ENCODE results near the gene GAGE10.
A peak's percentile ranks its signal among the peaks of the same experiment; 100 is the strongest.
"Not testable (repeated sequence)": the region's sequence is repeated elsewhere in the genome, so short reads cannot be mapped to it uniquely, and the experiment has no call there.

GAGE10 gene

GRCh38 chrX:49287665-49288064 is 15.8 kb upstream of the GAGE10 start:
- H3K36me3 Mint-ChIP-seq (ENCODE audit: low read depth), result no peaks in the 10 kb centered on the region
- peaks cover 30% of the 10 kb centered on the region for H3K4me1 Mint-ChIP-seq (ENCODE audit: low read depth)
- H3K27me3 Mint-ChIP-seq, result peaks cover 36% of the 10 kb centered on the region
- DNase-seq, result peak; percentile 14
- H3K4me3 Mint-ChIP-seq, result no peak overlapping the region
- H3K9me3 Mint-ChIP-seq, result no peaks in the 10 kb centered on the region
- H3K27ac Mint-ChIP-seq, result peak overlapping the region; percentile 34

- H3K4me1 Mint-ChIP-seq (ENCODE audit: low read depth), result peaks cover 30% of the 10 kb centered on the region
- H3K27me3 Mint-ChIP-seq, result peaks cover 35% of the 10 kb centered on the region
- no peak overlapping the region for H3K27ac Mint-ChIP-seq
- no peaks in the 10 kb centered on the region for H3K9me3 Mint-ChIP-seq
- no peak for DNase-seq
- H3K4me3 Mint-ChIP-seq, result no peak overlapping the region
- no peaks in the 10 kb centered on the region for H3K36me3 Mint-ChIP-seq (ENCODE audit: low read depth)
These were observed 13.2 kb upstream of the GAGE10 start for GRCh38 chrX:49290215-49290614.

DNA sequence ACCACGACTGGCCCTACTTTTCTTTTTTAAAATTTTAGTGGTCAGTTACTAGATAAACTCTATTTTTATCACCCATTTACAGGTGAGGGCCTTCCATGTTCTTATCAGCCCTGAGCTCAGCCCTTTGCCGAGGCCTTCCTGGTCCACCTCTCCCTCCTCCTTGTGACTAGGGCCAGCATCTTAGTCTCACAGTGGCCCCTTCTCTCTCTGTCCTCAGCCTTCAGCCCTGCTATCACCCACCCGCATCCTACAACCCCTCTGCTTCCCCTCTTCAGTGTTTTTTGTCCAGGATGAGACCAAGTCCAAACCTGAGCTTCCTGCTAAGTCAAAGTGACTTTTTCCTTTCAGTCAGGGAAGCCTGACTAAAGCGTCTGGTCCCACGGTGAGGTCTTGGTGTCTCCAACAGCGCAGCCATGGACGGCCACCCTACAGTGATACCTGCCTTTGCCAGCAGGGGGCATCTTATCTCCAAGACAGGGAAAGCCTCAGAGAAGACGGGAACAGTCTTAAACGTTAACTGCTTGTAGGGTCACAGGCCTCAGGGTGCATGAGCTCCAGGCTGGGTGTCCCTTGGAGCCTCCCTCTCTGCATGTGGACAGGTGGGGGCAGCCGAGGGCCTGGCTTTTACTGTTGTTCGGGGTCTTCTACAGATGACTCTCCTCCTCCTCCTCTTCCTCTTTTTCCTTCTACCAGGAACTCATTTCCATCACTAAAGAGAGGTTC is 11.7 kb upstream of the GAGE10 start:
- H3K27ac Mint-ChIP-seq, result no peak overlapping the region

GRCh38 chrX:49292400-49293362 is 10.8 kb upstream of the GAGE10 start:
- Mint-ChIP-seq H3K4me1 (ENCODE audit: low read depth) (peaks cover 25% of the 10 kb centered on the region), H3K4me3 (no peak overlapping the region), H3K27ac (no peak overlapping the region), H3K36me3 (ENCODE audit: low read depth) (no peaks in the 10 kb centered on the region), H3K9me3 (no peaks in the 10 kb centered on the region), H3K27me3 (peaks cover 36% of the 10 kb centered on the region)
- no peak for DNase-seq

More for the DNA sequence above, 11.7 kb upstream of the GAGE10 start:
- Mint-ChIP-seq H3K4me3 (no peak overlapping the region), H3K36me3 (ENCODE audit: low read depth) (no peaks in the 10 kb centered on the region), H3K9me3 (no peaks in the 10 kb centered on the region), H3K4me1 (ENCODE audit: low read depth) (peaks cover 31% of the 10 kb centered on the region), H3K27me3 (peaks cover 42% of the 10 kb centered on the region)
- DNase-seq, result peak; percentile 80

DNA sequence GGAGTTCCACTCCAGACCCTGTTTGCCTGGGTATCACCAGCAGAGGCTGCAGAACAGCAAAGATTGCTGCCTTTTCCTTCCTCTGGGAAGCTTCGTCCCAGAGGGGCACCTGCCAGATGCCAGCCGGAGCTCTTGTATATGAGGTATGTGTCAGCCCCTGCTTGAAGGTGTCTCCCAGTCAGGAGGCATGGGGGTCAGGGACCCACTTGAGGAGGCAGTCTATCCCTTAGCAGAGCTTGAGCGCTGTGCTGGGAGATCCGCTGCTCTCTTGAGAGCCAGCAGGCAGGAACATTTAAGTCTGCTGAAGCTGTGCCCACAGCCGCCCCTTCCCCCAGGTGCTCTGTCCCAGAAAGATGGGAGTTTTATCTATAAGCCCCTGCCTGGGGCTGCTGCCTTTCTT is 4.2 kb upstream of the GAGE10 start:
- not testable (repeated sequence) for H3K4me3 Mint-ChIP-seq; H3K9me3 Mint-ChIP-seq; H3K36me3 Mint-ChIP-seq (ENCODE audit: low read depth); H3K4me1 Mint-ChIP-seq (ENCODE audit: low read depth); H3K27ac Mint-ChIP-seq; DNase-seq
- H3K27me3 Mint-ChIP-seq, result peaks cover 51% of the 10 kb centered on the region

- H3K9me3 Mint-ChIP-seq, result no peaks in the 10 kb centered on the region
- H3K27ac Mint-ChIP-seq, result no peak overlapping the region
- no peaks in the 10 kb centered on the region for H3K36me3 Mint-ChIP-seq (ENCODE audit: low read depth)
- H3K27me3 Mint-ChIP-seq, result peaks cover 52% of the 10 kb centered on the region
- peaks cover 2% of the 10 kb centered on the region for H3K4me1 Mint-ChIP-seq (ENCODE audit: low read depth)
- H3K4me3 Mint-ChIP-seq, result no peak overlapping the region
- DNase-seq, result no peak
These were observed 2.7 kb upstream of the GAGE10 start for GRCh38 chrX:49300703-49301102.

- not testable (repeated sequence) for DNase-seq; H3K36me3 Mint-ChIP-seq (ENCODE audit: low read depth); H3K27ac Mint-ChIP-seq; H3K4me3 Mint-ChIP-seq; H3K9me3 Mint-ChIP-seq
- peaks cover 26% of the 10 kb centered on the region for H3K27me3 Mint-ChIP-seq
- peaks cover 26% of the 10 kb centered on the region for H3K4me1 Mint-ChIP-seq (ENCODE audit: low read depth)
These were observed 4.3 kb downstream of the GAGE10 start for GRCh38 chrX:49307775-49308174.

DNA sequence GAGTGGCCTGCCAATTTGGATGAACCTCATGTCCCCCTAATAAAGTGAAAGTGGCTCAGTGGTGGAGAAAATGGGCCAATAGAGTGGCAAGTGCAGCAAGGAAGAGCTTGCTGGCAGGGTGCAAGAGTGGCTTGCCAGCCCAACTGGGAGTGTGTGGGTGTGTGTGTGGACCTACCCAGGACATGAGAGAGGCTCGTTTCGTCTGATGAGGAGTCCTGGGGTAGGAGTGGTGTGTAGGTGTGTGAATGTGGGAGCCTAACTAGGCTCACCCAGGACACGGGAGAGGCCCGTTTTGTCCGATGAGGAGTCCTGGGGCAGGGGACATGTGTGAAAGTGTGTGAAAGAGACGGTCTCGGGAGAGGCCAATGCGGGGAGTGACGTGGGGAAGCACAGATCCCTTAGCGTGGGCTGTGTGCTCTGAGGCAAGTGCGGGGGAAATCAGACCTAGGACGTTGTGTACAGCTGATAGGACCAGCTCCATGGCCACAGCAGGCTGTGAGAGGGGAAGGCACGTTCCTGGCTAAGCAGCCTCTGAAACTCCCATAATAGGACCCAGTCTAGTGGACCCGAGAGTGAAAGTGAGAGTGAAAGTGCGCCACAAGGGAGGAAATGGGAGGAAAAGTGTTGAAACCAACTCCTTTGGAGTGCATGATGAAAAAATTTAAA is 5.3 kb downstream of the GAGE10 start:
- no peaks in the 10 kb centered on the region for H3K9me3 Mint-ChIP-seq
- no peak for DNase-seq
- H3K4me3 Mint-ChIP-seq, result peak overlapping the region; percentile 70

DNA sequence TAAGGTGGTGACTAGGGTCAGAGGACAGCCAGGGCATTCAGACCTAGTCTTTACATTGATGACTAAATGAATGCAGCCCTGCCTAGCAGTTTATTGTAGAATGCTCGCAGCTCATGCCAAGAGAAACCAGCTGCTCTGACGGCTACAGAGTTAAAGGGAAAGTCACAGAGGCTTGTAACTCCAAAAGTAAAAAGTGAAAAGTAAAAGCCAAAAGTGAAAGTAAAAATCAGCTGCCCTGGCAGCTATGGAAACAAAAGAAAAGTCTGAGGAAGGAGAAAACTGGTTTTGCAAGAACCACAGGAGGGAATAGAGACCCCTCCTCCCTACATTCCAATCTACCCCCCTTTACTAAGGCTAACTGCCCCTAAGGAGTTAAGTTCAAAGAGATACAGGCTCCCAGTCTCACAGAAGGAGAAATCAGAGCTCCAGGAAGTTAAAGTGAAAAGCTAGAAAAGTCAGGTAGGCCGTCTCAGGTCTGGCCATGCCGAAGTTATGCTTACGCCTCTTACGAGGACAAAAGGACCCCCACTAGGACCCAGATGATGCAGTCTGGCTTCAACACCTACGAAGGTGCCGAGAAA is 6.0 kb downstream of the GAGE10 start:
- H3K36me3 Mint-ChIP-seq (ENCODE audit: low read depth), result no peaks in the 10 kb centered on the region
- H3K4me3 Mint-ChIP-seq, result peak overlapping the region; percentile 70
- no peak for DNase-seq
- peaks cover 26% of the 10 kb centered on the region for H3K4me1 Mint-ChIP-seq (ENCODE audit: low read depth)
- no peaks in the 10 kb centered on the region for H3K9me3 Mint-ChIP-seq
- H3K27me3 Mint-ChIP-seq, result peaks cover 11% of the 10 kb centered on the region
- peak overlapping the region; percentile 88 for H3K27ac Mint-ChIP-seq

More for the DNA sequence above, 5.3 kb downstream of the GAGE10 start:
- H3K27ac Mint-ChIP-seq, result peak overlapping the region; percentile 88
- H3K27me3 Mint-ChIP-seq, result peaks cover 17% of the 10 kb centered on the region
- no peaks in the 10 kb centered on the region for H3K36me3 Mint-ChIP-seq (ENCODE audit: low read depth)
- peaks cover 26% of the 10 kb centered on the region for H3K4me1 Mint-ChIP-seq (ENCODE audit: low read depth)

DNA sequence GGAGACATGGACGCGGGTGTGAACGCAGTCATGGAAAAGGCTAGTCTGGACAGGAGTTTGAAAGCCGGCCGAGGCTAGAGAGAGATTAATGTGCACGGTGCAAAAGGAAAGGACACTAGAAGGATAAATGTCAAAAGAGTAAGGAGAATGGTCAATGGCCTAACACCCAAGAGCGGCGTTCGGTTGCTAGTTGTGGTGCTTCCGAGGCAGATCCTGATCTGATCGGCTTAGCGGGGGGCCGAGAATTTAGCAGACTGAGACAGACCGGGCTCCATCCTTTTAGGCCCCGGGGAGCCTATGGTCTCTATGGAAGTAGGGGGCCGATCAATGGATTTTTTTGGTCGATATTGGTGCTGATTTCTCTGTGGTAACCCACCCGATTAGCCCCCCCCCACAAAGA is 6.9 kb downstream of the GAGE10 start:
- no peak for DNase-seq
- Mint-ChIP-seq H3K4me1 (ENCODE audit: low read depth) (peaks cover 26% of the 10 kb centered on the region), H3K36me3 (ENCODE audit: low read depth) (no peaks in the 10 kb centered on the region), H3K9me3 (no peaks in the 10 kb centered on the region), H3K27ac (peak overlapping the region; percentile 2), H3K4me3 (no peak overlapping the region), H3K27me3 (peaks cover 11% of the 10 kb centered on the region)

- no peaks in the 10 kb centered on the region for H3K9me3 Mint-ChIP-seq
- H3K27ac Mint-ChIP-seq, result no peak overlapping the region
- no peaks in the 10 kb centered on the region for H3K36me3 Mint-ChIP-seq (ENCODE audit: low read depth)
- DNase-seq, result no peak
- no peak overlapping the region for H3K4me3 Mint-ChIP-seq
- peaks cover 26% of the 10 kb centered on the region for H3K4me1 Mint-ChIP-seq (ENCODE audit: low read depth)
- H3K27me3 Mint-ChIP-seq, result peaks cover 11% of the 10 kb centered on the region
These were observed 8.7 kb downstream of the GAGE10 start for GRCh38 chrX:49312176-49312575.

- Mint-ChIP-seq H3K4me3 (no peak overlapping the region), H3K27me3 (peaks cover 5% of the 10 kb centered on the region), H3K9me3 (no peaks in the 10 kb centered on the region), H3K27ac (no peak overlapping the region), H3K4me1 (ENCODE audit: low read depth) (no peaks in the 10 kb centered on the region), H3K36me3 (ENCODE audit: low read depth) (no peaks in the 10 kb centered on the region)
- DNase-seq, result no peak
These were observed 12.6 kb downstream of the GAGE10 start for GRCh38 chrX:49316085-49316484.

GRCh38 chrX:49321737-49322136 is 18.3 kb downstream of the GAGE10 start, which contains the start of gene GAGE12J:
Gene GAGE12J, plus strand, starts transcription at chrX:49322037. Its CDS starts 1,157 bp downstream, at chrX:49323194.
- H3K27me3 Mint-ChIP-seq; H3K27ac Mint-ChIP-seq; H3K4me3 Mint-ChIP-seq; DNase-seq; H3K36me3 Mint-ChIP-seq (ENCODE audit: low read depth); H3K9me3 Mint-ChIP-seq; H3K4me1 Mint-ChIP-seq (ENCODE audit: low read depth): not testable (repeated sequence)

DNA sequence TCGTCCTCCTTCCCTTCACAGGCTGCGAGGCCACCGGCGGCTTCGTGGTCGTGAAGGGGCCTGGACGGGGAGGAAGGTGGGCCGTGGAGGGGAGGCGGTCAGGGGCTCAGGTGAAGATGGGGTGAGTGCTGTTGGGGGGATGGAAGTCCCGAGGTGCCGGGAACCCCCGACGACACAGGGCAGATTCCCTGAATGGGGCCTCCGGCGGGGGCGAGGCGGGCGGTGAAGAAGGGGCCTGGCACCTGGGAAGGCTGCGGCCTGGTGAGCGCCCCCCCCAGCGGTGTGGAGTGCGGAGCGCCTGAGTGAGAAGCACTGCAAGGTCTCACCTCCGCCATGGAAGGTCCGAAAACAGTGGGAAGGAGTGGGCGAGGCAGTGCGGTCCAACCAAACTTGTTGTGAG is 18.8 kb downstream of the GAGE10 start:
- H3K4me3 Mint-ChIP-seq; H3K9me3 Mint-ChIP-seq; H3K27ac Mint-ChIP-seq; H3K27me3 Mint-ChIP-seq; DNase-seq; H3K4me1 Mint-ChIP-seq (ENCODE audit: low read depth); H3K36me3 Mint-ChIP-seq (ENCODE audit: low read depth): not testable (repeated sequence)

Measured in activated T-cell treated with anti-CD3 and anti-CD28 coated beads, Interleukin-2, amount 50 U/mL, for 24 hours (primary cell).